ENCODE measurements around the gene PDE7B.

Gene PDE7B

GRCh38 chr6:136160250-136160649, 308.7 kb downstream of the PDE7B start:
- no peak for DNase-seq

- DNase-seq = no peak
Observed at GRCh38 chr6:136161950-136162349, 310.4 kb downstream of the PDE7B start.

GRCh38 chr6:136163260-136163659, 311.8 kb downstream of the PDE7B start:
- no peak for DNase-seq

GRCh38 chr6:136166815-136167214, 315.3 kb downstream of the PDE7B start:
- DNase-seq = no peak

GRCh38 chr6:136169394-136170148, 318.1 kb downstream of the PDE7B start:
- DNase-seq = no peak

GRCh38 chr6:136171231-136171630, 319.7 kb downstream of the PDE7B start:
- no peak for DNase-seq

GRCh38 chr6:136173519-136174507, 322.3 kb downstream of the PDE7B start:
- peak in 3 of 6 experiments; percentile 10 to 20 (median 15) for DNase-seq

- DNase-seq = no peak
Observed at GRCh38 chr6:136174510-136174909, 323.0 kb downstream of the PDE7B start.

GRCh38 chr6:136175873-136176272, 324.4 kb downstream of the PDE7B start:
- DNase-seq = no peak

GRCh38 chr6:136178749-136179148, 327.2 kb downstream of the PDE7B start:
- no peak for DNase-seq

GRCh38 chr6:136180704-136181511, 329.4 kb downstream of the PDE7B start:
- no peak for DNase-seq

- DNase-seq = no peak
Observed at GRCh38 chr6:136181512-136181833, 330.0 kb downstream of the PDE7B start.

GRCh38 chr6:136181861-136182260, 330.4 kb downstream of the PDE7B start:
- no peak for DNase-seq

- no peak for DNase-seq
Observed at GRCh38 chr6:136184738-136185137, 333.2 kb downstream of the PDE7B start.

- no peak for DNase-seq
Observed at GRCh38 chr6:136186363-136186762, 334.9 kb downstream of the PDE7B start.

- DNase-seq = no peak
Observed at GRCh38 chr6:136188486-136188885, 337.0 kb downstream of the PDE7B start.

GRCh38 chr6:136189104-136189503, 337.6 kb downstream of the PDE7B start:
- no peak for DNase-seq

GRCh38 chr6:136191606-136192312, 340.3 kb downstream of the PDE7B start:
- DNase-seq = no peak

GRCh38 chr6:136192902-136193301, 341.4 kb downstream of the PDE7B start:
- no peak for DNase-seq

- DNase-seq = no peak
Observed at GRCh38 chr6:136201732-136202131, 350.2 kb downstream of the PDE7B start.

GRCh38 chr6:136208783-136209182, 357.3 kb downstream of the PDE7B start:
- DNase-seq = no peak

GRCh38 chr6:136209496-136209895, 358.0 kb downstream of the PDE7B start:
- no peak for DNase-seq
